BJ (cell line): ENCODE results near the gene TBP. TPM values are rescaled to one million over a fixed set of nuclear protein-coding genes. Genes with fewer than 3 reads are reported as not detected.
"Not testable (repeated sequence)": the region's sequence is repeated elsewhere in the genome, so short reads cannot be mapped to it uniquely, and the experiment has no call there.

Source experiments
- CTCF ChIA-PET: fragments of 350-600 bp; formaldehyde crosslinking; extraction: SDS; loops from one replicate; lab custom pipeline; 2021; ENCODE audit warnings: antibody characterized with exemption, inconsistent platforms; lab: Yijun Ruan, JAX
- POLR2A ChIA-PET: fragments of 300-600 bp; sonication (Branson Sonifier 250); formaldehyde crosslinking; extraction: SDS; loops from one replicate; lab custom pipeline; 2021; ENCODE audit warnings: antibody characterized with exemption; lab: Charles Lee
- DNase-seq: peaks from one replicate; pipeline ENCODE4 v3.0.0-alpha.2; 2011; ENCODE audit warnings: low read depth
- H3K27me3 ChIP-seq: 2 replicates; pipeline ENCODE4 v1.6.0; 2011; ENCODE audit warnings: low read length; ENCODE audit not compliant: control insufficient read depth, insufficient read depth
- H3K36me3 ChIP-seq: 2 replicates; pipeline ENCODE4 v1.5.1; 2011; ENCODE audit warnings: low read length; ENCODE audit not compliant: control insufficient read depth, insufficient read depth
- H3K4me3 ChIP-seq: 2 replicates; pipeline ENCODE4 v1.5.1; 2011; ENCODE audit warnings: low read depth, mild to moderate bottlenecking, control low read depth, low read length
- polyA minus RNA-seq: library from RNA; depleted of rRNA, polyadenylated mRNA; stranded (reverse); fragments of >200 nt; gene quantifications from 2 replicates; pipeline ENCODE4 v1.2.3, GENCODE V29; 2011; rRNA and poly(A)+ RNA removed
- polyA plus RNA-seq: library from polyadenylated mRNA; depleted of rRNA; stranded (reverse); fragments of >200 nt; gene quantifications from 2 replicates; pipeline ENCODE4 v1.2.3, GENCODE V29; 2011; rRNA removed
- TF ChIP-seq, protein P1 (sequence below): IDR thresholded peaks from 2 replicates; pipeline ENCODE4 v1.5.1; 2011; ENCODE audit warnings: low read depth, mild to moderate bottlenecking, control low read depth, inconsistent platforms, low read length, moderate library complexity; ENCODE audit not compliant: insufficient read depth

The TBP gene
- 18.3 and 19.3 TPM in 2 replicates for polyA plus RNA-seq
- 12.7 and 22.5 TPM in 2 replicates for polyA minus RNA-seq

DNA sequence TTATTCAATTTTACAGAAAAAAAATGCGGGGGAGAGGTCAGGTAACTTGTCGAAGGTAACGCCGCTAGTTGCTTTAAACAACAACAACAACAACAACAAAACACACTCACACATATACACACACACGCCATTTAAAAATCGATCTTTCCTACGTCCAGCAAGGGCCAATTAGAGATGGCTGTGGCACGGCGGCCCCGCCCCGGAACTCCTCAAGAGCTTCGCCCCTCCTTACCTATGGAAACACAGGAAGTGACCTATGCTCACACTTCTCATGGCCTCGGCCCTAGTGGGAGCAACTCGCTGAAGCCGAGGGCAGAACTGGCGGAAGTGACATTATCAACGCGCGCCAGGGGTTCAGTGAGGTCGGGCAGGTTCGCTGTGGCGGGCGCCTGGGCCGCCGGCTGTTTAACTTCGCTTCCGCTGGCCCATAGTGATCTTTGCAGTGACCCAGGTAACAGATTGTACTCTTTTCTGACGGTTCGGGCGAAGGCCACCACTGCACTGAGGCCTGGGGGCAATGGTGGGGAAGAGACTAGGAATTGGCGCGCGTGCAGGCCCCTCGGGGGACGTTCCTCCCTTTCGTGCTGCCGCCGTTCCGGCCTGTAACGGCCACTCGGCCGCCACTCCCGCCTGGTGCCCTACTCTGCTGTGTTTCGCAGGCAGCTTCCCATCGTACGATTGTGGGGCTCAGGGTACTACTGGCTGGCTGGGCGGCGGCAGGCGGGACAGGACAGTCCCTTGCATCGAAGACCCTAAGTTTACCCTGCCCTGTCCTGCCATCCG, at the start of gene TBP:
TSS of gene TBP (plus strand) at position 357 of the 783 bp plus-strand sequence. CDS start 2,661 bp downstream, outside the sequence.
- peak; percentile 91 for DNase-seq
- 0 out of 2 replicates have a peak, but pooled peaks cover 2% of the 10 kb centered on the region for H3K36me3 ChIP-seq
- ChIA-PET CTCF (interaction anchor here (1.0 kb wide), 1 partner anchor 722 kb away, joined by 3 read pairs; no protein-coding TSS in a partner anchor), POLR2A (no interaction called here)
- peak within 1 kb of the TSS; percentile 96 for H3K4me3 ChIP-seq
- no peaks in the 10 kb centered on the region for H3K27me3 ChIP-seq
- TF ChIP-seq, protein P1, sequence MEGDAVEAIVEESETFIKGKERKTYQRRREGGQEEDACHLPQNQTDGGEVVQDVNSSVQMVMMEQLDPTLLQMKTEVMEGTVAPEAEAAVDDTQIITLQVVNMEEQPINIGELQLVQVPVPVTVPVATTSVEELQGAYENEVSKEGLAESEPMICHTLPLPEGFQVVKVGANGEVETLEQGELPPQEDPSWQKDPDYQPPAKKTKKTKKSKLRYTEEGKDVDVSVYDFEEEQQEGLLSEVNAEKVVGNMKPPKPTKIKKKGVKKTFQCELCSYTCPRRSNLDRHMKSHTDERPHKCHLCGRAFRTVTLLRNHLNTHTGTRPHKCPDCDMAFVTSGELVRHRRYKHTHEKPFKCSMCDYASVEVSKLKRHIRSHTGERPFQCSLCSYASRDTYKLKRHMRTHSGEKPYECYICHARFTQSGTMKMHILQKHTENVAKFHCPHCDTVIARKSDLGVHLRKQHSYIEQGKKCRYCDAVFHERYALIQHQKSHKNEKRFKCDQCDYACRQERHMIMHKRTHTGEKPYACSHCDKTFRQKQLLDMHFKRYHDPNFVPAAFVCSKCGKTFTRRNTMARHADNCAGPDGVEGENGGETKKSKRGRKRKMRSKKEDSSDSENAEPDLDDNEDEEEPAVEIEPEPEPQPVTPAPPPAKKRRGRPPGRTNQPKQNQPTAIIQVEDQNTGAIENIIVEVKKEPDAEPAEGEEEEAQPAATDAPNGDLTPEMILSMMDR: no peak

DNA sequence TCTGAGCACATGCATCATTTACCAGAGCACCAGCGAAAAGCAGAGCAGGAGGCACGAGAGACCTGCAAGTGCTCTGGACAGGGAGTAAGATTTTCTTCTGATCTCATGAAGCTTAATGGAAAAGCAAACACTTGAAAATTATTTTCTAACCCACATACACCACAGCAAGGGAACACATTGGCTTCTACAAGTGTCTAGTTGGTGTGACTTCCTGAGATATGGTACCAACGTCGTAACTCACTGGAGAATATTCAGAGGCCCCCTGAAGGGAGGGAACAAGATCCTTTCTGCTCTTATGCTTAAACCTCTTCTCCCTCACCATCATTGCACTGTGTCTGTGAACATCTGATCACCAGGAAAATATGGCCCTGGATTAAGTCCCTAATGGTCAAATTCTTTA, 49.7 kb upstream of the TBP start:
- Histone ChIP-seq H3K36me3 (no peaks in the 10 kb centered on the region), H3K27me3 (no peaks in the 10 kb centered on the region; the same call in 1 of the 2 replicates), H3K4me3 (no peak overlapping the region)
- DNase-seq: no peak
- POLR2A ChIA-PET: no interaction called here
- CTCF ChIA-PET: no interaction called here
- TF ChIP-seq, protein P1: no peak

DNA sequence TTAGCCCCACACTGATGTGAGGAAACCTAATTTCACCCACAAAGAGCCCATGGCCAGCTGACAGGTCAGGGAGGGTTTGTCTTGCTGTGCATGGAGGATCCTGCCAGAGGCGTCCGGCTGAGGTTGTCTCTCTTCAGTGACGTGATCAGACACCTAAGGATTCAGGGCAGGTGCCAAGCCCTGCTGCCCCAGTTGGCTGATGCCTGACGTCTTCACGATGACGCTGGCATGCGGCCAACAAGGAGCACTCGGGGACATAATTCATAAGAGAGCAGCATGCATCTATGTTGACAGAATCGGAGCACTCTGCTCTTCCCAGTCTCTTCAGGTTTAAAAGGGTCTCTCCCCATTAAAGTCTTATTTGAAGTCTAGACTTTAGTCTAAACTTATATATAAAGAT, 48.9 kb upstream of the TBP start:
- Histone ChIP-seq H3K27me3 (no peaks in the 10 kb centered on the region), H3K36me3 (no peaks in the 10 kb centered on the region), H3K4me3 (no peak overlapping the region)
- CTCF ChIA-PET: no interaction called here
- no peak for DNase-seq
- POLR2A ChIA-PET: no interaction called here
- TF ChIP-seq, protein P1: no peak

DNA sequence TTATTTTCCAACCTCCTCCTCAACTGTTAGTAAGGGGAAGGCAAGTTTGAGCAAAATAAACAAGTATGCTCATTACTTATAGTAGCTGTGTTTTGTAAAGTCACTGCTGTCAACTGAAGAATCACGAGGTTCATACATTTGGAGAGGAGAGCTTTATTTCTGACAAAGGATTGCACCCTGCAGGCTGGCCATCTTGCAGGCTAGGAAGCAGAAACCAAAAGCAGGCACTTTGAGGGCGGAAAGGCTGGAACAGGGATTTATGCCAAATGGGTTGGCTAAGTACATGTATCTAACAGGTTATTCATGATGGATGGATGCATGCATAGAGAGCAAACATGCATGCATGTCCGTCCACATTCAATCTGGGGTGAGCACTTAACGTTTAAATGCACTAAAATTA, 47.7 kb upstream of the TBP start:
- ChIA-PET CTCF (interaction anchor here (1.0 kb wide), 1 partner anchor 675 kb away, joined by 4 read pairs; no protein-coding TSS in a partner anchor), POLR2A (no interaction called here)
- no peaks in the 10 kb centered on the region for H3K27me3 ChIP-seq
- DNase-seq: no peak
- TF ChIP-seq, protein P1: no peak
- H3K36me3 ChIP-seq: no peaks in the 10 kb centered on the region
- H3K4me3 ChIP-seq: no peak overlapping the region

DNA sequence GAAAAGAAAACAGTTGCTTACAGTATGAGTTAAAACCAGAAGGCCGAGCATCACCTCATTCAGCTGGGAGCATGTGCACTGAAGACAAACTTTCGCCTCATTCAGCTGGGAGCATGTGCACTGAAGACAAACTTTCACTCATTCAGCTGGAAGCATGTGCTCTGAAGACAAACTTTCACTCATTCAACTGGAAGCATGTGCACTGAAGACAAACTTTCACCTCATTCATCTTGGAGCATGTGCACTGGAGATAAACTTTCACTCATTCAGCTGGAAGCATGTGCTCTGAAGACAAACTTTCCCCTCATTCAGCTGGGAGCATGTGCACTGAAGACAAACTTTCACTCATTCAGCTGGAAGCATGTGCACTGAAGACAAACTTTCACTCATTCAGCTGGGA, 46.4 kb upstream of the TBP start:
- POLR2A ChIA-PET, H3K4me3 ChIP-seq, DNase-seq, H3K36me3 ChIP-seq, H3K27me3 ChIP-seq: not testable (repeated sequence)
- CTCF ChIA-PET: interaction anchor here (0.8 kb wide), 1 partner anchor 10 kb away, joined by 4 read pairs; no protein-coding TSS in a partner anchor

DNA sequence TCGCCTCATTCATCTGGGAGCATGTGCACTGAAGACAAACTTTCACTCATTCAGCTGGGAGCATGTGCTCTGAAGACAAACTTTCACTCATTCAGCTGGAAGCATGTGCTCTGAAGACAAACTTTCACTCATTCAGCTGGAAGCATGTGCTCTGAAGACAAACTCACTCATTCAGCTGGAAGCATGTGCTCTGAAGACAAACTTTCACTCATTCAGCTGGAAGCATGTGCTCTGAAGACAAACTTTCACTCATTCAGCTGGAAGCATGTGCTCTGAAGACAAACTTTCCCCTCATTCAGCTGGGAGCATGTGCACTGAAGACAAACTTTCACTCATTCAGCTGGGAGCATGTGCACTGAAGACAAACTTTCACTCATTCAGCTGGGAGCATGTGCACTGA, 45.9 kb upstream of the TBP start:
- H3K36me3 ChIP-seq, DNase-seq, POLR2A ChIA-PET, H3K27me3 ChIP-seq, H3K4me3 ChIP-seq: not testable (repeated sequence)
- CTCF ChIA-PET: interaction anchor here (0.8 kb wide), 1 partner anchor 9 kb away, joined by 4 read pairs; no protein-coding TSS in a partner anchor

DNA sequence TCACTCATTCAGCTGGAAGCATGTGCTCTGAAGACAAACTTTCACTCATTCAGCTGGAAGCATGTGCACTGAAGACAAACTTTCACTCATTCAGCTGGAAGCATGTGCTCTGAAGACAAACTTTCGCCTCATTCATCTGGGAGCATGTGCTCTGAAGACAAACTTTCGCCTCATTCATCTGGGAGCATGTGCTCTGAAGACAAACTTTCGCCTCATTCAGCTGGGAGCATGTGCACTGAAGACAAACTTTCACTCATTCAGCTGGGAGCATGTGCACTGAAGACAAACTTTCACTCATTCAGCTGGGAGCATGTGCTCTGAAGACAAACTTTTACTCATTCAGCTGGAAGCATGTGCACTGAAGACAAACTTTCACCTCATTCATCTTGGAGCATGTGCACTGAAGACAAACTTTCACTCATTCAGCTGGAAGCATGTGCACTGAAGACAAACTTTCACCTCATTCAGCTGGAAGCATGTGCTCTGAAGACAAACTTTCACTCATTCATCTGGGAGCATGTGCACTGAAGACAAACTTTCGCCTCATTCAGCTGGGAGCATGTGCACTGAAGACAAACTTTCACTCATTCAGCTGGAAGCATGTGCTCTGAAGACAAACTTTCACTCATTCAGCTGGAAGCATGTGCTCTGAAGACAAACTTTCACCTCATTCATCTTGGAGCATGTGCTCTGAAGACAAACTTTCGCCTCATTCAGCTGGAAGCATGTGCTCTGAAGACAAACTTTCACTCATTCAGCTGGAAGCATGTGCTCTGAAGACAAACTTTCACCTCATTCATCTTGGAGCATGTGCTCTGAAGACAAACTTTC, 45.1 kb upstream of the TBP start:
- CTCF ChIA-PET, H3K36me3 ChIP-seq: not testable (repeated sequence)

More for the DNA sequence above, 45.1 kb upstream of the TBP start:
- POLR2A ChIA-PET, H3K27me3 ChIP-seq, H3K4me3 ChIP-seq, DNase-seq: not testable (repeated sequence)
